Uterus (tissue), 2 donors: ENCODE measurements around the gene HTRA1.

Source experiments
- POLR2A ChIP-seq, 2 donors: fragments of 450-650 bp; IDR thresholded peaks; one replicate each; pipeline ENCODE4 v1.6.1; 2016; ENCODE audit warnings: antibody characterized with exemption in 2 of 2, mild to moderate bottlenecking in 1 of 2, moderate library complexity in 1 of 2
- TF ChIP-seq, protein P1 (sequence below), 4 experiments: fragments of 200-600 bp in 2 of 4; fragments of 450-650 bp in 2 of 4; sonication (generic) in 2 of 4; IDR thresholded peaks; one replicate each; pipeline ENCODE4 v1.5.1; 2016 to 2019; ENCODE audit warnings: antibody characterized with exemption in 4 of 4, mild to moderate bottlenecking in 2 of 4, moderate library complexity in 1 of 4

DNA sequence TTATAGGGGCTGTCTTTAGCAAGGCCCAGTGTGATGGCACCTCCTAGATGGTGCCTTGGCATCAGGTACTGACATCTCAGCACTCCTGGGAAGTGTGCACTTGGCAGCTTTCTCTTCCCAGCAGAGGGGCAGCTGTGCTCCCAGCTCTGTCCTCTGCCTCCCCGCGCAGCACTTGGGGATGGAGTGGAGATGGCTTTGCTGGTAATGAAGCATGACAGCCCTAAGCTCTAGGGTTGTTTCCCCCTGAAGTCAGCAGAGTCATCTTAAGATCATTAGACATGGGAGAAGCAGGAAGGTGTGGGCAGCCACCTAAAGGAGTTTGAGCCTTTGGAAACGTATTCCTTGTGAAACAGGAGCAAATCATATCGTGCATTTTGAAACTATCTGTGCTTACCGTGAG lies 46.7 kb downstream of the HTRA1 start:
- TF ChIP-seq, protein P1, sequence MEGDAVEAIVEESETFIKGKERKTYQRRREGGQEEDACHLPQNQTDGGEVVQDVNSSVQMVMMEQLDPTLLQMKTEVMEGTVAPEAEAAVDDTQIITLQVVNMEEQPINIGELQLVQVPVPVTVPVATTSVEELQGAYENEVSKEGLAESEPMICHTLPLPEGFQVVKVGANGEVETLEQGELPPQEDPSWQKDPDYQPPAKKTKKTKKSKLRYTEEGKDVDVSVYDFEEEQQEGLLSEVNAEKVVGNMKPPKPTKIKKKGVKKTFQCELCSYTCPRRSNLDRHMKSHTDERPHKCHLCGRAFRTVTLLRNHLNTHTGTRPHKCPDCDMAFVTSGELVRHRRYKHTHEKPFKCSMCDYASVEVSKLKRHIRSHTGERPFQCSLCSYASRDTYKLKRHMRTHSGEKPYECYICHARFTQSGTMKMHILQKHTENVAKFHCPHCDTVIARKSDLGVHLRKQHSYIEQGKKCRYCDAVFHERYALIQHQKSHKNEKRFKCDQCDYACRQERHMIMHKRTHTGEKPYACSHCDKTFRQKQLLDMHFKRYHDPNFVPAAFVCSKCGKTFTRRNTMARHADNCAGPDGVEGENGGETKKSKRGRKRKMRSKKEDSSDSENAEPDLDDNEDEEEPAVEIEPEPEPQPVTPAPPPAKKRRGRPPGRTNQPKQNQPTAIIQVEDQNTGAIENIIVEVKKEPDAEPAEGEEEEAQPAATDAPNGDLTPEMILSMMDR (IDR thresholded peaks at IDR 0.05): no peak
- TF ChIP-seq POLR2A (IDR thresholded peaks at IDR 0.05): no peak
